Thoracic aorta (tissue), 2 donors: ENCODE measurements around the gene KLHL29. TPM values are rescaled to one million over a fixed set of nuclear protein-coding genes. Genes with fewer than 3 reads are reported as not detected.

Experiments
- ATAC-seq: fragments of 150-250 bp; one replicate; pipeline ENCODE4 v1.8.0; 2017; ENCODE audit warnings: low read depth; ENCODE audit not compliant: insufficient number of reproducible peaks, low FRiP score
- DNase-seq: peaks from one replicate; pipeline ENCODE4 v3.0.0-alpha.2; 2020; ENCODE audit warnings: low spot score
- H3K27ac ChIP-seq, 2 donors: fragments of 200-600 bp; sonication (generic); 1 replicate in 1 of 2; 2 replicates in 1 of 2; pipeline ENCODE4 v1.5.1; 2016; ENCODE audit warnings: mild to moderate bottlenecking in 2 of 2, moderate library complexity in 2 of 2
- H3K27me3 ChIP-seq: fragments of 200-600 bp; sonication (generic); replicated peaks from 2 replicates; pipeline ENCODE4 v1.6.0; 2016; ENCODE audit warnings: mild to moderate bottlenecking; ENCODE audit not compliant: insufficient read depth
- H3K36me3 ChIP-seq: fragments of 200-600 bp; sonication (generic); one replicate; pipeline ENCODE4 v1.5.1; 2016
- H3K4me1 ChIP-seq, 2 donors: fragments of 200-600 bp; sonication (generic); 1 replicate in 1 of 2; 2 replicates in 1 of 2; pipeline versions ENCODE4 v1.5.1 to v1.6.0; 2016; ENCODE audit warnings: low read depth in 2 of 2, mild to moderate bottlenecking in 1 of 2; ENCODE audit not compliant: control insufficient read depth in 1 of 2
- H3K4me3 ChIP-seq: fragments of 200-600 bp; sonication (generic); 2 replicates; pipeline ENCODE4 v1.5.1; 2016; ENCODE audit warnings: mild to moderate bottlenecking
- H3K9me3 ChIP-seq: fragments of 200-600 bp; sonication (generic); 2 replicates; pipeline ENCODE4 v1.5.1; 2016
- CTCF ChIP-seq: fragments of 200-600 bp; sonication (generic); IDR thresholded peaks from one replicate; pipeline ENCODE4 v1.5.1; 2019; ENCODE audit warnings: antibody characterized with exemption
- total RNA-seq, 2 donors: library from RNA; depleted of rRNA; stranded (reverse); fragments of >200 nt; gene quantifications; one replicate each; pipeline versions ENCODE4 v1.1.0 to v1.2.3, GENCODE V29; 2016

Gene KLHL29
- total RNA-seq, 2 donors from 2014 or later = 18.5 to 24.4 TPM

DNA sequence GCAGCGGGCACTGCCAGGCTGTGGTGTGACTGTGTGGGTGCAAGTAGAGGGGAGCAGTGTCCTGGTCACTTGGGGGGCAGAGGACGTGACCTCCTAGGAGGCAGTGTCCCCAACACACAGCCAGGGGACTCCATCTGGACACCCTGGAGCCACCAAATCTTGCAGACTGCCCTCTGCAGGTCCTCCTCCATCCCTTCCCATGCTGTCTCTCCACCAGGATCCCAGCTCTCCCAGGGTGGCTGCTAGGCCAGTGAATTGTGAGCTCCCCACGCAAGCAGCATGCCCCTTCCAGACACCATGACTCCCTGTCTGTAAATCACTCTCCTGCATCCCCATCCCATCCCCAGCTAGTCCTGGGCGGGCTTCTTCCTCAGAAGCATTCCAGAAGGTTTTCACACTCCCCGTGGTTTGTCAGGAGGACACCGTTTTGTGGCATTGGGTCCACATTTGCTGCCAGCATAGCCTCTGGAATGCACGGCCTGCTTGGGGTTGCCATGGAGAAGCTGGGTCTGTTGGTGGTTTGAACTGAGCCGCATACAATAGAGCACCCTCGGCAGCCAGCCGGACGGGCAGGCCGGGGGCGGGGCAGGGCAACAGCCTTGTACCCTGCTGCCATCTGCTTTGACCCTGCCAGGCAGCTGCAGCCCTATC, 210.7 kb downstream of the KLHL29 start:
- no peaks in the 10 kb centered on the region for H3K27me3 ChIP-seq
- TF ChIP-seq CTCF = no peak
- no peak overlapping the region for H3K4me3 ChIP-seq
- H3K9me3 ChIP-seq = no peaks in the 10 kb centered on the region
- ATAC-seq (peak; percentile 64), DNase-seq (no peak)
- H3K27ac ChIP-seq = peak overlapping the region in 1 of 2 donors; percentile 9
- H3K4me1 ChIP-seq = peaks cover 7 to 24% of the 10 kb centered on the region in 2 donors
- H3K36me3 ChIP-seq = no peaks in the 10 kb centered on the region

- Histone ChIP-seq H3K4me3 (no peak overlapping the region), H3K36me3 (no peaks in the 10 kb centered on the region), H3K27me3 (no peaks in the 10 kb centered on the region), H3K27ac (no peak overlapping the region), H3K4me1 (peaks cover 7 to 24% of the 10 kb centered on the region in 2 donors), H3K9me3 (no peaks in the 10 kb centered on the region)
- ATAC-seq (no peak), DNase-seq (no peak)
- no peak for TF ChIP-seq CTCF
These were observed 211.4 kb downstream of the KLHL29 start for GRCh38 chr2:23596316-23596885.

- no peaks in the 10 kb centered on the region for H3K27me3 ChIP-seq
- H3K9me3 ChIP-seq = no peaks in the 10 kb centered on the region
- no peaks in the 10 kb centered on the region for H3K36me3 ChIP-seq
- ATAC-seq (no peak), DNase-seq (no peak)
- no peak for TF ChIP-seq CTCF
- H3K4me3 ChIP-seq = no peak overlapping the region
- peaks cover 7 to 24% of the 10 kb centered on the region in 2 donors for H3K4me1 ChIP-seq
- no peak overlapping the region for H3K27ac ChIP-seq
These were observed 212.7 kb downstream of the KLHL29 start for GRCh38 chr2:23597687-23598086.

DNA sequence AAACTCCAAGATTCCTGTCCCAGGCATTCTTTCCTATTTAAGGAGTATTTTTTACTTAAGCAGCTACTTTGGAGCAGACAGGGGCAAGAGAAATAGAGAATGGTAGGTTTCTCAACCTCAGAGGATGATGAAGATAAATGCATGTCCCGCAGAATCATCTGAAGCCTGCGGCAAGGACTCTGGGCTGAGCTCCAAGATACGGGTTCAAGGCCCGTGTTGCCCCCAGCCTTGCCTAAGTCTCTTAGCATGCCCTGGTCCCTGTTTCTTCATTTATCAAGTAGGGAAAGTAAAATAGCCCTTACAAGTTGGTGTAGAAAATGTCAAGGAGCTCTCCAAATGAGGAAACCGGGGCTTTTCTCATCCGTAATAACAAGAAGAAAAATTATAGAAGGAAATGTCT, 214.0 kb downstream of the KLHL29 start:
- Histone ChIP-seq H3K27me3 (no peaks in the 10 kb centered on the region), H3K27ac (no peak overlapping the region), H3K36me3 (no peaks in the 10 kb centered on the region), H3K4me3 (no peak overlapping the region), H3K4me1 (peaks cover 7 to 24% of the 10 kb centered on the region in 2 donors), H3K9me3 (no peaks in the 10 kb centered on the region)
- no peak for ATAC-seq
- TF ChIP-seq CTCF = no peak
- DNase-seq = no peak

- TF ChIP-seq CTCF = no peak
- ATAC-seq (no peak), DNase-seq (no peak)
- Histone ChIP-seq H3K27ac (no peak overlapping the region), H3K4me3 (no peak overlapping the region), H3K27me3 (no peaks in the 10 kb centered on the region), H3K9me3 (no peaks in the 10 kb centered on the region), H3K4me1 (peaks cover 7 to 21% of the 10 kb centered on the region in 2 donors), H3K36me3 (no peaks in the 10 kb centered on the region)
These were observed 214.7 kb downstream of the KLHL29 start for GRCh38 chr2:23599667-23600066.
